ENCODE data around the gene TSPAN11. TPM values are rescaled to one million over a fixed set of nuclear protein-coding genes. Genes with fewer than 3 reads are reported as not detected.
A peak's percentile ranks its signal among the peaks of the same experiment; 100 is the strongest.

Gene TSPAN11
- total RNA-seq, 1 donor from 2014 or later = 12.4 TPM

GRCh38 chr12:31033681-31034080 lies 107.1 kb downstream of the TSPAN11 start:
- no peak overlapping the region for H3K4me2 ChIP-seq (ENCODE audit: low read length)
- no peak overlapping the region for H3K27ac ChIP-seq (ENCODE audit: low read depth, low read length)
- peaks cover 37% of the 10 kb centered on the region for H3K27me3 Mint-ChIP-seq (ENCODE audit: low read depth, unreplicated experiment)
- H3K9me3 Mint-ChIP-seq (ENCODE audit: unreplicated experiment) = peaks cover 4% of the 10 kb centered on the region
- H3K36me3 ChIP-seq (ENCODE audit: insufficient read depth, low read length) = no peaks in the 10 kb centered on the region
- no peaks in the 10 kb centered on the region for H3K4me1 ChIP-seq (ENCODE audit: insufficient read depth, low read length)
- no peak overlapping the region for H3K4me3 Mint-ChIP-seq (ENCODE audit: unreplicated experiment)
- H3K27me3 ChIP-seq (ENCODE audit: insufficient read depth, low read length) = peaks cover 8% of the 10 kb centered on the region
- H3K79me2 ChIP-seq (ENCODE audit: insufficient read depth, low read length) = no peaks in the 10 kb centered on the region
- H3K36me3 Mint-ChIP-seq (ENCODE audit: low read depth, unreplicated experiment) = no peaks in the 10 kb centered on the region
- TF ChIP-seq, protein P1, sequence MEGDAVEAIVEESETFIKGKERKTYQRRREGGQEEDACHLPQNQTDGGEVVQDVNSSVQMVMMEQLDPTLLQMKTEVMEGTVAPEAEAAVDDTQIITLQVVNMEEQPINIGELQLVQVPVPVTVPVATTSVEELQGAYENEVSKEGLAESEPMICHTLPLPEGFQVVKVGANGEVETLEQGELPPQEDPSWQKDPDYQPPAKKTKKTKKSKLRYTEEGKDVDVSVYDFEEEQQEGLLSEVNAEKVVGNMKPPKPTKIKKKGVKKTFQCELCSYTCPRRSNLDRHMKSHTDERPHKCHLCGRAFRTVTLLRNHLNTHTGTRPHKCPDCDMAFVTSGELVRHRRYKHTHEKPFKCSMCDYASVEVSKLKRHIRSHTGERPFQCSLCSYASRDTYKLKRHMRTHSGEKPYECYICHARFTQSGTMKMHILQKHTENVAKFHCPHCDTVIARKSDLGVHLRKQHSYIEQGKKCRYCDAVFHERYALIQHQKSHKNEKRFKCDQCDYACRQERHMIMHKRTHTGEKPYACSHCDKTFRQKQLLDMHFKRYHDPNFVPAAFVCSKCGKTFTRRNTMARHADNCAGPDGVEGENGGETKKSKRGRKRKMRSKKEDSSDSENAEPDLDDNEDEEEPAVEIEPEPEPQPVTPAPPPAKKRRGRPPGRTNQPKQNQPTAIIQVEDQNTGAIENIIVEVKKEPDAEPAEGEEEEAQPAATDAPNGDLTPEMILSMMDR (IDR thresholded peaks at IDR 0.05; ENCODE audit: insufficient read depth, low read depth, low read length) = no peak
- TF ChIP-seq EZH2 (IDR thresholded peaks at IDR 0.05; ENCODE audit: insufficient read depth, low read length) = no peak
- H4K20me1 ChIP-seq (ENCODE audit: insufficient read depth, low read length) = no peaks in the 10 kb centered on the region
- no peak overlapping the region for H3K9ac ChIP-seq (ENCODE audit: low read length)
- no peak overlapping the region for H2AFZ ChIP-seq (ENCODE audit: low read depth, low read length)
- no peak overlapping the region for H3K27ac Mint-ChIP-seq (ENCODE audit: unreplicated experiment)
- DNase-seq (ENCODE audit: low read depth) (no peak), FAIRE-seq (no peak)
- H3K9me3 ChIP-seq (ENCODE audit: insufficient read depth, low read depth, low read length) = no peaks in the 10 kb centered on the region
- no peak overlapping the region for H3K4me3 ChIP-seq (ENCODE audit: insufficient read depth, low read depth, low read length)
- H3K4me1 Mint-ChIP-seq (ENCODE audit: low read depth, unreplicated experiment) = peaks cover 10% of the 10 kb centered on the region

DNA sequence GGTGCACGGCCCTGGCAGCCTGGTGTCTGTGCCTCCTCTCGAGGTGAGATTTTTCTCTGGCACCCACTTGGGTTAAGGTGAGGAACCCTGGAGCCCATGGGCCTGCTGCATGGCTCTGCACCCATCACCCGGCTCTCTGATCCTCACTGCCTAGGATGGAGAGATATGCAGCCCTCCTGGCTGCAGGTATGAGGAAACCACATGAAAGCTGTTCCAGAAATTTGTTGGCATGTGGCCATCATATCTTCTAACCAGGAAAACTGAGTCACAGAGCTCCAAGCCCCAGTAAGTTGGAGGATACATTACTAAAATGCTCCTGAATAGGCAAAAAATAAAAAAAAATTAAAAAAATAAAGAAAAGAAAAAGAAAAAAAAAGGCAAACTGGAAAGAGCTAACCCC lies 107.8 kb downstream of the TSPAN11 start:
- peaks cover 38% of the 10 kb centered on the region for H3K27me3 Mint-ChIP-seq (ENCODE audit: low read depth, unreplicated experiment)

GRCh38 chr12:31035226-31035625 lies 108.7 kb downstream of the TSPAN11 start:
- Mint-ChIP-seq H3K27ac (ENCODE audit: unreplicated experiment) (no peak overlapping the region), H3K4me3 (ENCODE audit: unreplicated experiment) (no peak overlapping the region), H3K9me3 (ENCODE audit: unreplicated experiment) (peaks cover 4% of the 10 kb centered on the region), H3K36me3 (ENCODE audit: low read depth, unreplicated experiment) (no peaks in the 10 kb centered on the region), H3K4me1 (ENCODE audit: low read depth, unreplicated experiment) (peaks cover 10% of the 10 kb centered on the region), H3K27me3 (ENCODE audit: low read depth, unreplicated experiment) (peaks cover 41% of the 10 kb centered on the region)
- no peaks in the 10 kb centered on the region for H3K9me3 ChIP-seq (ENCODE audit: insufficient read depth, low read depth, low read length)
- H3K36me3 ChIP-seq (ENCODE audit: insufficient read depth, low read length) = no peaks in the 10 kb centered on the region
- TF ChIP-seq EZH2 (IDR thresholded peaks at IDR 0.05; ENCODE audit: insufficient read depth, low read length) = no peak
- TF ChIP-seq, protein P1 (IDR thresholded peaks at IDR 0.05; ENCODE audit: insufficient read depth, low read depth, low read length) = no peak
- H3K79me2 ChIP-seq (ENCODE audit: insufficient read depth, low read length) = no peaks in the 10 kb centered on the region
- H4K20me1 ChIP-seq (ENCODE audit: insufficient read depth, low read length) = no peaks in the 10 kb centered on the region
- H3K27me3 ChIP-seq (ENCODE audit: insufficient read depth, low read length) = peaks cover 4% of the 10 kb centered on the region
- DNase-seq (ENCODE audit: low read depth) (peak; percentile 36), FAIRE-seq (no peak)
- H3K9ac ChIP-seq (ENCODE audit: low read length) = no peak overlapping the region
- no peak overlapping the region for H3K4me3 ChIP-seq (ENCODE audit: insufficient read depth, low read depth, low read length)
- no peak overlapping the region for H2AFZ ChIP-seq (ENCODE audit: low read depth, low read length)
- H3K4me2 ChIP-seq (ENCODE audit: low read length) = no peak overlapping the region
- H3K4me1 ChIP-seq (ENCODE audit: insufficient read depth, low read length) = no peaks in the 10 kb centered on the region
- no peak overlapping the region for H3K27ac ChIP-seq (ENCODE audit: low read depth, low read length)

More for the DNA sequence above, 107.8 kb downstream of the TSPAN11 start:
- Mint-ChIP-seq H3K9me3 (ENCODE audit: unreplicated experiment) (peaks cover 4% of the 10 kb centered on the region), H3K4me3 (ENCODE audit: unreplicated experiment) (no peak overlapping the region), H3K4me1 (ENCODE audit: low read depth, unreplicated experiment) (peaks cover 10% of the 10 kb centered on the region), H3K27ac (ENCODE audit: unreplicated experiment) (no peak overlapping the region), H3K36me3 (ENCODE audit: low read depth, unreplicated experiment) (no peaks in the 10 kb centered on the region)
- Histone ChIP-seq H4K20me1 (ENCODE audit: insufficient read depth, low read length) (no peaks in the 10 kb centered on the region), H3K27me3 (ENCODE audit: insufficient read depth, low read length) (peaks cover 8% of the 10 kb centered on the region), H3K4me3 (ENCODE audit: insufficient read depth, low read depth, low read length) (no peak overlapping the region), H2AFZ (ENCODE audit: low read depth, low read length) (no peak overlapping the region), H3K27ac (ENCODE audit: low read depth, low read length) (no peak overlapping the region), H3K4me2 (ENCODE audit: low read length) (no peak overlapping the region), H3K36me3 (ENCODE audit: insufficient read depth, low read length) (no peaks in the 10 kb centered on the region), H3K9me3 (ENCODE audit: insufficient read depth, low read depth, low read length) (no peaks in the 10 kb centered on the region), H3K9ac (ENCODE audit: low read length) (no peak overlapping the region), H3K4me1 (ENCODE audit: insufficient read depth, low read length) (no peaks in the 10 kb centered on the region), H3K79me2 (ENCODE audit: insufficient read depth, low read length) (no peaks in the 10 kb centered on the region)
- no peak for TF ChIP-seq EZH2 (IDR thresholded peaks at IDR 0.05; ENCODE audit: insufficient read depth, low read length)
- TF ChIP-seq, protein P1 (IDR thresholded peaks at IDR 0.05; ENCODE audit: insufficient read depth, low read depth, low read length) = no peak
- no peak for FAIRE-seq
- DNase-seq (ENCODE audit: low read depth) = no peak

Measured in astrocyte (in vitro differentiated cells and primary cell).